ENCODE measurements around the gene PPP1R8. TPM values are rescaled to one million over a fixed set of nuclear protein-coding genes. Genes with fewer than 3 reads are reported as not detected.

The PPP1R8 gene
- 46.9 TPM for total RNA-seq (ENCODE audit: unreplicated experiment)
- long read RNA-seq, partial matches to known transcripts = 0 of 1 reads
- long read RNA-seq, other reads (novel, unspliced or antisense) = 1 of 1 reads

DNA sequence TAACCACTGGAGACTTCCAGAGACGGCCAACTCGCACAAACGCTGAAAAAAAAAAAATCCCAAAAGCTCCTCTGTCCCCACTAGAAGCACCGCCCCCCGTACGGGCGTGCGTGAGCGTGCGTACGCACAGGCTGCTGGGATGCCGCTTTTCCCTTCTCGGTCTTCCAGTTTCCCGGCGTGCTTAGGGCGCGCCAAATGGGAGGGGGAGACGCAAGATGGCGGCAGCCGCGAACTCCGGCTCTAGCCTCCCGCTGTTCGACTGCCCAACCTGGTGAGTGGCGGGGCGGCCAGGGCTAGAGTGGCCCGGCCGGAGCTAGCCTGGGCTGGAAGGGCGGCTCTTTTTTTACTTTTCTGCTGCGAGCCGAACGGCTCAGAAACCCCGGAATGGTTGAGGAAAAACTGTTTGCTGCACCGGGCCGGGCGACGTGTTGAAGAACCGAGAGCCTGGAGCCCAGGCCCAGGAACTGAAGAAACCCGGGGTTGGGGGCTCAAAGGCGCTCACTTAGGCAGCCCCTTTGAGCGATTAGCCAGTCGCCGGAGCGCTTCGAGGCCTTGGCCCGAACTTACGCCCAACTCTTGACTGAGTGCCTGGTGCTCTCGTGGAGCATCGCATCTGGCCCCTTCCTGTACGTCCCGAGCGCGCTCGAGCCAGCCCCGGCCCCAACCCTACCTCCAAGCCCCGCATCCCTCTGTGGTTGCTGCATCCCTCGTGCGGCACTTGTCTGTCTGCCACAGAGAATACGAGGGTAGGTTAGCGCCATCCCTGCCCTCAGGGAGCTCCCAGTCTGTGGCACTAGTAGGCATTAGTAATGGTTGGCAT is at the start of gene PPP1R8:
PPP1R8 (plus strand) TSS at position 162 of the 820 bp plus-strand sequence; CDS start at position 216, 54 bp downstream.
- DNase-seq (ENCODE audit: low spot score) = peak; percentile 87
- Mint-ChIP-seq H3K27ac (ENCODE audit: unreplicated experiment) (peak within 1 kb of the TSS; percentile 94), H3K9me3 (ENCODE audit: unreplicated experiment) (no peaks in the 10 kb centered on the region), H3K27me3 (ENCODE audit: unreplicated experiment) (no peaks in the 10 kb centered on the region), H3K4me3 (ENCODE audit: unreplicated experiment) (peak within 1 kb of the TSS; percentile 94), H3K36me3 (ENCODE audit: low read depth, unreplicated experiment) (no peaks in the 10 kb centered on the region), H3K4me1 (ENCODE audit: unreplicated experiment) (peaks cover 13% of the 10 kb centered on the region)
- TF ChIP-seq CTCF (IDR thresholded peaks at IDR 0.05; ENCODE audit: unreplicated experiment) = no peak

DNA sequence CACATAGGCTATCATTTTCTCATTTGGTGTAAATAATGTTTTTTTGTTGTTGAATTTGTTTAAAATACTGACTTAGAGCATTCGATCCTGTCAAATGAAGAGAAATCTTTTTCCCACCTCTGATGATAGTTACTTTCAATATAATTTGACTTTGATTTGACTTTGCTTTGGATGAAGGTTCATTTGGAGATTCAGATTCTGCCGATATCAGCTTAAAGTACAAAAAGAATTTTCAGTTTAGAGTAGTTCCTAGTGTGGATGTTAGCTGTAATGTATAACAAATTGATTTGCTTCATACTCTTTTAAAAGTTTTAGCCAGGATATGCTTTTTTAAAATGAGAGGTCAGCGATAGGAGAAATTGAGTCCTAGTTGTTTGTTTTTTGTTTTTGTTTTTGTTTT is 47.6 kb upstream of the PPP1R8 start:
- no peak overlapping the region for H3K4me3 Mint-ChIP-seq (ENCODE audit: unreplicated experiment)
- no peaks in the 10 kb centered on the region for H3K4me1 Mint-ChIP-seq (ENCODE audit: unreplicated experiment)
- H3K27ac Mint-ChIP-seq (ENCODE audit: unreplicated experiment) = no peak overlapping the region
- DNase-seq (ENCODE audit: low spot score) = no peak
- no peak for TF ChIP-seq CTCF (IDR thresholded peaks at IDR 0.05; ENCODE audit: unreplicated experiment)
- no peaks in the 10 kb centered on the region for H3K9me3 Mint-ChIP-seq (ENCODE audit: unreplicated experiment)
- H3K36me3 Mint-ChIP-seq (ENCODE audit: low read depth, unreplicated experiment) = no peaks in the 10 kb centered on the region
- no peaks in the 10 kb centered on the region for H3K27me3 Mint-ChIP-seq (ENCODE audit: unreplicated experiment)

DNA sequence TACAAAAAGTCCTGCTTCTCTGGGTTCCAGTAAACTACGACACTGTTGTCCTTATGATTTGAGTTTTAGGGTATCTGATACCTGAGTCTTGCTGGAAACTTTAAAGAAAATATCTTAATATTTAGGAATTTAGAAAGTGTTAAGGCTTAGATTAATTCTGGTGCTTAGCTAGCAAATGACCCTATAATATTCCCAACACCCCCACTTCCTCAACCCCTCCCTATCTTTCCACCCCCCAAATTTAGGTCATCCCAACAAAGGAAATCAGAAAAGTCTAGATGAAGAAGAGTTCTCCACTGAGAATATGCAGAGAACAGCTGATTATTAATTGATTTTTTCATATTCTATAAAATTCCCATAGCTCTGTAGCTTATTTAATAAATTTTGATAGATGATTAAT is 45.9 kb upstream of the PPP1R8 start:
- Mint-ChIP-seq H3K36me3 (ENCODE audit: low read depth, unreplicated experiment) (no peaks in the 10 kb centered on the region), H3K9me3 (ENCODE audit: unreplicated experiment) (no peaks in the 10 kb centered on the region), H3K27ac (ENCODE audit: unreplicated experiment) (no peak overlapping the region), H3K4me3 (ENCODE audit: unreplicated experiment) (no peak overlapping the region), H3K27me3 (ENCODE audit: unreplicated experiment) (no peaks in the 10 kb centered on the region), H3K4me1 (ENCODE audit: unreplicated experiment) (no peaks in the 10 kb centered on the region)
- no peak for TF ChIP-seq CTCF (IDR thresholded peaks at IDR 0.05; ENCODE audit: unreplicated experiment)
- no peak for DNase-seq (ENCODE audit: low spot score)

- no peak overlapping the region for H3K27ac Mint-ChIP-seq (ENCODE audit: unreplicated experiment)
- no peak overlapping the region for H3K4me3 Mint-ChIP-seq (ENCODE audit: unreplicated experiment)
- no peak for DNase-seq (ENCODE audit: low spot score)
- TF ChIP-seq CTCF (IDR thresholded peaks at IDR 0.05; ENCODE audit: unreplicated experiment) = no peak
- H3K27me3 Mint-ChIP-seq (ENCODE audit: unreplicated experiment) = no peaks in the 10 kb centered on the region
- no peaks in the 10 kb centered on the region for H3K9me3 Mint-ChIP-seq (ENCODE audit: unreplicated experiment)
- H3K4me1 Mint-ChIP-seq (ENCODE audit: unreplicated experiment) = no peaks in the 10 kb centered on the region
- H3K36me3 Mint-ChIP-seq (ENCODE audit: low read depth, unreplicated experiment) = peaks cover 6% of the 10 kb centered on the region
Observed at GRCh38 chr1:27785781-27786455, 44.7 kb upstream of the PPP1R8 start.

- peaks cover 6% of the 10 kb centered on the region for H3K36me3 Mint-ChIP-seq (ENCODE audit: low read depth, unreplicated experiment)
- no peak overlapping the region for H3K4me3 Mint-ChIP-seq (ENCODE audit: unreplicated experiment)
- no peaks in the 10 kb centered on the region for H3K9me3 Mint-ChIP-seq (ENCODE audit: unreplicated experiment)
- no peak overlapping the region for H3K27ac Mint-ChIP-seq (ENCODE audit: unreplicated experiment)
- H3K27me3 Mint-ChIP-seq (ENCODE audit: unreplicated experiment) = no peaks in the 10 kb centered on the region
- no peak for DNase-seq (ENCODE audit: low spot score)
- no peak for TF ChIP-seq CTCF (IDR thresholded peaks at IDR 0.05; ENCODE audit: unreplicated experiment)
- no peaks in the 10 kb centered on the region for H3K4me1 Mint-ChIP-seq (ENCODE audit: unreplicated experiment)
Observed at GRCh38 chr1:27787895-27788294, 42.7 kb upstream of the PPP1R8 start.

Measured in endothelial cell (in vitro differentiated cells).